ENCODE data around the gene KRT7. TPM values are rescaled to one million over a fixed set of nuclear protein-coding genes. Genes with fewer than 3 reads are reported as not detected.

The KRT7 gene
- polyA plus RNA-seq, 1 of the 3 experiments (the other 2 are of a cell fraction): 5.4 TPM

- ChIA-PET CTCF (interaction anchor here (1.0 to 1.8 kb wide), 4 partner anchors 46 to 781 kb away, joined by 3 to 7 read pairs (median 4); no protein-coding TSS in a partner anchor), POLR2A (interaction anchor here (0.6 to 6.7 kb wide), 14 partner anchors 9 to 791 kb away, joined by 3 to 53 read pairs (median 4); partner anchors contain the start of gene KRT80)
- DNase-seq: peak; percentile 89
Observed at GRCh38 chr12:52200086-52200780, 32.8 kb upstream of the KRT7 start.

More at GRCh38 chr12:52200086-52200780, 32.8 kb upstream of the KRT7 start:
- peak overlapping the region in 1 of 2 experiments; percentile 100; a peak in 2 of 4 replicates for H3K27ac ChIP-seq (ENCODE audit: low read depth in 2 of 2, low read length in 1 of 2)
- peaks cover 30 to 75% of the 10 kb centered on the region in 2 experiments for H3K4me1 ChIP-seq (ENCODE audit: control insufficient read depth in 1 of 2, insufficient read depth in 2 of 2, low read depth in 1 of 2, low read length in 1 of 2)
- WGBS (ENCODE audit: low lambda C conversion rate): 86% methylated on average over 12 of the region's 13 CpGs
- H3K4me3 ChIP-seq (ENCODE audit: low read depth in 2 of 2, low read length in 1 of 2): no peak overlapping the region; a peak in 1 of 4 replicates
- no peaks in the 10 kb centered on the region for H3K27me3 ChIP-seq (ENCODE audit: insufficient read depth)
- no peak overlapping the region for H2AFZ ChIP-seq (ENCODE audit: low read depth)
- H3K9me3 ChIP-seq: no peaks in the 10 kb centered on the region
- peaks cover 13% of the 10 kb centered on the region for H3F3A ChIP-seq (replicated peaks; ENCODE audit: insufficient read depth)
- no peaks in the 10 kb centered on the region for H3K36me3 ChIP-seq (replicated peaks in 1 of 2; ENCODE audit: control insufficient read depth in 1 of 2, insufficient read depth in 2 of 2, low read length in 1 of 2)
- no peak overlapping the region for H3K4me2 ChIP-seq
- TF ChIP-seq FOXM1 (IDR thresholded peaks at IDR 0.05; ENCODE audit: low read depth) (no peak), PBX3 (IDR thresholded peaks at IDR 0.05) (no peak), RAD21 (IDR thresholded peaks at IDR 0.05; ENCODE audit: low read length) (no peak), MAX (IDR thresholded peaks at IDR 0.05; ENCODE audit: low read depth) (no peak), TCF12 (IDR thresholded peaks at IDR 0.05) (no peak), EZH2phosphoT487 (IDR thresholded peaks at IDR 0.05; ENCODE audit: borderline replicate concordance, low read depth) (no peak), POLR2AphosphoS5 (IDR thresholded peaks at IDR 0.05; ENCODE audit: low read depth, low read length) (no peak), CHD2 (IDR thresholded peaks at IDR 0.05; ENCODE audit: low read length, partially characterized antibody) (no peak), USF2 (IDR thresholded peaks at IDR 0.05; ENCODE audit: borderline replicate concordance, low read depth, low read length) (no peak), MXI1 (IDR thresholded peaks at IDR 0.05; ENCODE audit: low read depth, low read length) (no peak), RXRA (IDR thresholded peaks at IDR 0.05; ENCODE audit: borderline replicate concordance, low read depth) (no peak), FOXJ3 (CRISPR knock-in tag; IDR thresholded peaks at IDR 0.05) (no peak), IRF3 (IDR thresholded peaks at IDR 0.05; ENCODE audit: low read depth, low read length) (no peak), JUND (IDR thresholded peaks at IDR 0.05) (no peak)
- no peaks in the 10 kb centered on the region for H3K9me2 ChIP-seq
- H4K20me1 ChIP-seq (ENCODE audit: insufficient read depth): no peaks in the 10 kb centered on the region
- H3K79me2 ChIP-seq (ENCODE audit: insufficient read depth): no peaks in the 10 kb centered on the region
- no peak overlapping the region for H3K9ac ChIP-seq

Data from SK-N-SH (cell line).